Ishikawa (cell line): ENCODE data around the gene TBC1D1.

Source experiments
- CEBPB ChIP-seq: IDR thresholded peaks from 2 replicates; pipeline ENCODE4 v1.6.1; 2012
- CREB1 ChIP-seq: IDR thresholded peaks from 2 replicates; pipeline ENCODE4 v1.6.1; 2012; ENCODE audit warnings: low read depth
- EGR1 ChIP-seq: IDR thresholded peaks from 2 replicates; pipeline ENCODE4 v1.6.1; 2012
- EP300 ChIP-seq: IDR thresholded peaks from 2 replicates; pipeline ENCODE4 v1.6.1; 2012; ENCODE audit warnings: borderline replicate concordance
- FOXM1 ChIP-seq: IDR thresholded peaks from 2 replicates; pipeline ENCODE4 v1.6.1; 2012; ENCODE audit warnings: low read depth, borderline replicate concordance
- NFIC ChIP-seq: IDR thresholded peaks from 2 replicates; pipeline ENCODE4 v1.6.1; 2012
- RAD21 ChIP-seq: IDR thresholded peaks from 2 replicates; pipeline ENCODE4 v1.6.1; 2012; ENCODE audit warnings: low read depth
- TAF1 ChIP-seq: IDR thresholded peaks from 2 replicates; pipeline ENCODE4 v1.6.1; 2012; ENCODE audit warnings: low read depth, mild to moderate bottlenecking
- TCF12 ChIP-seq: IDR thresholded peaks from 2 replicates; pipeline ENCODE4 v1.6.1; 2012; ENCODE audit warnings: low read depth
- TEAD4 ChIP-seq: IDR thresholded peaks from 2 replicates; pipeline ENCODE4 v1.6.1; 2012
- YY1 ChIP-seq: IDR thresholded peaks from 2 replicates; pipeline ENCODE4 v1.6.1; 2012; ENCODE audit warnings: low read depth
- ZBTB7A ChIP-seq: IDR thresholded peaks from 2 replicates; pipeline ENCODE4 v1.6.1; 2012; ENCODE audit warnings: low read depth
- TF ChIP-seq, protein P1 (sequence below): IDR thresholded peaks from 2 replicates; pipeline ENCODE4 v1.6.1; 2012; ENCODE audit warnings: low read depth, mild to moderate bottlenecking
- TF ChIP-seq, protein P2 (sequence below): IDR thresholded peaks from 2 replicates; pipeline ENCODE4 v1.6.1; 2012
- TF ChIP-seq, protein P3 (sequence below): IDR thresholded peaks from 2 replicates; pipeline ENCODE4 v1.6.1; 2012

The TBC1D1 gene

DNA sequence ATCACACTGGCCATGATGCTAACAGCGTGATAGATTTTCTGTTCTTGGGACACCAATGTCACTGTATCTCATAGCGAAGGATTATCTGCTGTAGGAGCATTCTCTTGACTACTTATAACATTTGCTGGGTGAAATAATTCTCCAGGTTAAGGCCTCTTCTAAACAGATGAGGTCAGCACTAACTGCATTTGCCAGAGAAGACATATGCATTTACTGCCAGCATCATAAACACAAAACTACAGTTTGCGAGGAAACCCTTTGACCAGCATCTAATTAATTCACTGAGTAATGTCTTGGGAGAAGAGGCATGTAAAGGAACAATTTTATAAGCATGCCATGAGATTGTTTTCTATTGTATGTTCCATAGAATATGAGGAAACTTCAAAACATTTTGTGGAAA is 13.9 kb downstream of the TBC1D1 start:
- TF ChIP-seq, protein P1, sequence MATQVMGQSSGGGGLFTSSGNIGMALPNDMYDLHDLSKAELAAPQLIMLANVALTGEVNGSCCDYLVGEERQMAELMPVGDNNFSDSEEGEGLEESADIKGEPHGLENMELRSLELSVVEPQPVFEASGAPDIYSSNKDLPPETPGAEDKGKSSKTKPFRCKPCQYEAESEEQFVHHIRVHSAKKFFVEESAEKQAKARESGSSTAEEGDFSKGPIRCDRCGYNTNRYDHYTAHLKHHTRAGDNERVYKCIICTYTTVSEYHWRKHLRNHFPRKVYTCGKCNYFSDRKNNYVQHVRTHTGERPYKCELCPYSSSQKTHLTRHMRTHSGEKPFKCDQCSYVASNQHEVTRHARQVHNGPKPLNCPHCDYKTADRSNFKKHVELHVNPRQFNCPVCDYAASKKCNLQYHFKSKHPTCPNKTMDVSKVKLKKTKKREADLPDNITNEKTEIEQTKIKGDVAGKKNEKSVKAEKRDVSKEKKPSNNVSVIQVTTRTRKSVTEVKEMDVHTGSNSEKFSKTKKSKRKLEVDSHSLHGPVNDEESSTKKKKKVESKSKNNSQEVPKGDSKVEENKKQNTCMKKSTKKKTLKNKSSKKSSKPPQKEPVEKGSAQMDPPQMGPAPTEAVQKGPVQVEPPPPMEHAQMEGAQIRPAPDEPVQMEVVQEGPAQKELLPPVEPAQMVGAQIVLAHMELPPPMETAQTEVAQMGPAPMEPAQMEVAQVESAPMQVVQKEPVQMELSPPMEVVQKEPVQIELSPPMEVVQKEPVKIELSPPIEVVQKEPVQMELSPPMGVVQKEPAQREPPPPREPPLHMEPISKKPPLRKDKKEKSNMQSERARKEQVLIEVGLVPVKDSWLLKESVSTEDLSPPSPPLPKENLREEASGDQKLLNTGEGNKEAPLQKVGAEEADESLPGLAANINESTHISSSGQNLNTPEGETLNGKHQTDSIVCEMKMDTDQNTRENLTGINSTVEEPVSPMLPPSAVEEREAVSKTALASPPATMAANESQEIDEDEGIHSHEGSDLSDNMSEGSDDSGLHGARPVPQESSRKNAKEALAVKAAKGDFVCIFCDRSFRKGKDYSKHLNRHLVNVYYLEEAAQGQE, result no peak
- no peak for TF ChIP-seq RAD21
- no peak for TF ChIP-seq TAF1
- no peak for TF ChIP-seq ZBTB7A
- TF ChIP-seq YY1, result no peak
- TF ChIP-seq TCF12, result no peak
- TF ChIP-seq TEAD4, result no peak
- no peak for TF ChIP-seq EP300
- TF ChIP-seq, protein P2, sequence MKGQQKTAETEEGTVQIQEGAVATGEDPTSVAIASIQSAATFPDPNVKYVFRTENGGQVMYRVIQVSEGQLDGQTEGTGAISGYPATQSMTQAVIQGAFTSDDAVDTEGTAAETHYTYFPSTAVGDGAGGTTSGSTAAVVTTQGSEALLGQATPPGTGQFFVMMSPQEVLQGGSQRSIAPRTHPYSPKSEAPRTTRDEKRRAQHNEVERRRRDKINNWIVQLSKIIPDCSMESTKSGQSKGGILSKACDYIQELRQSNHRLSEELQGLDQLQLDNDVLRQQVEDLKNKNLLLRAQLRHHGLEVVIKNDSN, result no peak

- TF ChIP-seq EP300 (no peak), TEAD4 (no peak), YY1 (no peak), CEBPB (no peak), FOXM1 (no peak), EGR1 (no peak), RAD21 (no peak), TAF1 (no peak), ZBTB7A (no peak), TCF12 (no peak), CREB1 (no peak), NFIC (no peak)
- TF ChIP-seq, protein P3, sequence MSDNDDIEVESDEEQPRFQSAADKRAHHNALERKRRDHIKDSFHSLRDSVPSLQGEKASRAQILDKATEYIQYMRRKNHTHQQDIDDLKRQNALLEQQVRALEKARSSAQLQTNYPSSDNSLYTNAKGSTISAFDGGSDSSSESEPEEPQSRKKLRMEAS, result no peak
- TF ChIP-seq, protein P2, result no peak
- TF ChIP-seq, protein P1, result no peak
These were observed 14.8 kb downstream of the TBC1D1 start for GRCh38 chr4:37905533-37906169.

GRCh38 chr4:37908488-37909331 is 17.8 kb downstream of the TBC1D1 start:
- TF ChIP-seq NFIC, result no peak
- no peak for TF ChIP-seq TEAD4
- no peak for TF ChIP-seq CEBPB
- TF ChIP-seq EGR1, result no peak
- TF ChIP-seq CREB1, result no peak
- TF ChIP-seq, protein P1, result no peak
- no peak for TF ChIP-seq ZBTB7A

- TF ChIP-seq EGR1 (no peak), ZBTB7A (no peak), EP300 (no peak), NFIC (no peak), TAF1 (no peak), FOXM1 (no peak), YY1 (no peak), CREB1 (no peak), TCF12 (no peak), RAD21 (no peak), CEBPB (no peak)
- TF ChIP-seq, protein P1, result no peak
- TF ChIP-seq, protein P2, result no peak
- TF ChIP-seq, protein P3, result no peak
These were observed 18.6 kb downstream of the TBC1D1 start for GRCh38 chr4:37909332-37910090.
